ENCODE measurements around the gene TMEM52.

Gene TMEM52

DNA sequence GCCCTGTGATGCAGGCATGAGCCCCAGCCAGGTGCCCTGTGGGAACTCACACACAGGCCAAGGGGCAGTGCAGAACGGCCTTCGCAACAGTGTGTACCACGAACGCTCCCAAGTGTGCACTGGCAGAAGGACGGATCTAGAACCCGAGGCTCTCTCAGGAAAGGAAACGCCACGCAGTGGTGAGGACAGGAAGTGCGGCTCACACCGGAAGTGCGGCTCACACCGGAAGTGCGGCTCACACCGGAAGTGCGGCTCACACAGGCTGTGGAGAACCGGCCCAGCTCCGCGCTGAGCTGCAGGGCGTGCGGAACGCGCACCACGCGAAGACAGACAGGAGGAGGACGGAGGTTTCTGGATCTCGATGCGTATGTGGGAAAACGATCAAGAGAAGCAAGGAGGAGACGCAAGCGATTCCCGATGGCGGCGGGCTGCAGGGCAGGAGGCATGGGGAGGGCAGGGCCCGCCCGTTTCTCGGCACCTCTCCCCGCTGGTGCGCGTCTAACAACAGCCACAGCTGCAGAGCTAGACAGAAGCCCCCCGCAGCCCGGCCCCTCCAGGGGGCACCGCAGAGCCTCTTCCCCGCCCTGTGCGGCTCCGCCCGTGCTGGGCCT, 35.9 kb upstream of the TMEM52 start:
- H3K27ac ChIP-seq (ENCODE audit: low read length): no peak overlapping the region
- H3K36me3 ChIP-seq (replicated peaks; ENCODE audit: low read depth, low read length): no peaks in the 10 kb centered on the region
- no peaks in the 10 kb centered on the region for H4K20me1 ChIP-seq (ENCODE audit: insufficient read depth, low read length)
- no peak overlapping the region for H3K9ac ChIP-seq (ENCODE audit: low read length)
- no peaks in the 10 kb centered on the region for H3K4me1 ChIP-seq (ENCODE audit: low read length)
- TF ChIP-seq, protein P1, sequence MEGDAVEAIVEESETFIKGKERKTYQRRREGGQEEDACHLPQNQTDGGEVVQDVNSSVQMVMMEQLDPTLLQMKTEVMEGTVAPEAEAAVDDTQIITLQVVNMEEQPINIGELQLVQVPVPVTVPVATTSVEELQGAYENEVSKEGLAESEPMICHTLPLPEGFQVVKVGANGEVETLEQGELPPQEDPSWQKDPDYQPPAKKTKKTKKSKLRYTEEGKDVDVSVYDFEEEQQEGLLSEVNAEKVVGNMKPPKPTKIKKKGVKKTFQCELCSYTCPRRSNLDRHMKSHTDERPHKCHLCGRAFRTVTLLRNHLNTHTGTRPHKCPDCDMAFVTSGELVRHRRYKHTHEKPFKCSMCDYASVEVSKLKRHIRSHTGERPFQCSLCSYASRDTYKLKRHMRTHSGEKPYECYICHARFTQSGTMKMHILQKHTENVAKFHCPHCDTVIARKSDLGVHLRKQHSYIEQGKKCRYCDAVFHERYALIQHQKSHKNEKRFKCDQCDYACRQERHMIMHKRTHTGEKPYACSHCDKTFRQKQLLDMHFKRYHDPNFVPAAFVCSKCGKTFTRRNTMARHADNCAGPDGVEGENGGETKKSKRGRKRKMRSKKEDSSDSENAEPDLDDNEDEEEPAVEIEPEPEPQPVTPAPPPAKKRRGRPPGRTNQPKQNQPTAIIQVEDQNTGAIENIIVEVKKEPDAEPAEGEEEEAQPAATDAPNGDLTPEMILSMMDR (IDR thresholded peaks at IDR 0.05; ENCODE audit: low read depth, low read length): no peak
- no peaks in the 10 kb centered on the region for H3K27me3 ChIP-seq (ENCODE audit: low read depth, low read length)
- H3K9me3 ChIP-seq (ENCODE audit: insufficient read depth, low read length): peaks cover 5% of the 10 kb centered on the region; the same call in 1 of the 2 replicates
- H3K4me2 ChIP-seq (ENCODE audit: low read length): no peak overlapping the region
- no peaks in the 10 kb centered on the region for H3K79me2 ChIP-seq (ENCODE audit: low read length)
- no peak overlapping the region for H2AFZ ChIP-seq (ENCODE audit: low read depth, low read length)
- H3K4me3 ChIP-seq (ENCODE audit: low read length): no peak overlapping the region

DNA sequence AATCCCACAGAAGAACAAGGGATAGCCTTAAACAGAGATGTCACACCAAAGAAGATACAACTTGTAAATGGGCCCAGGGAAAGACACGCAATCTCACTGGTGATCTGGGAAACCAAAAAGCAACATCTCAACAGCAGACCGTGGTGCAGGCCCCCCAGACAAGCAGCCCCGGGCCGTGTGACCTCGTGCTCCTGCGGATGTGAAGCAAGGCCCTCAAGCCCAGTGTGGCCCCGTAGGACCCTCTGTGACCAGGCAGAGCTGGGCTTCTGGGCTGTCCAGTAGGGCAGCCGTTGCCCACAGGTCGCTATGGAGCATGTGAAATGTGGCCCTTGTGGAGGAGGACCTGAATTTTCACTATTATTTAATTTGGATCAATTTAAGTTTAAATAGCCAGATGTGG, 34.9 kb upstream of the TMEM52 start:
- H3K4me1 ChIP-seq (ENCODE audit: low read length): no peaks in the 10 kb centered on the region
- H3K27ac ChIP-seq (ENCODE audit: low read length): no peak overlapping the region
- peaks cover 5% of the 10 kb centered on the region; the same call in 1 of the 2 replicates for H3K9me3 ChIP-seq (ENCODE audit: insufficient read depth, low read length)
- H4K20me1 ChIP-seq (ENCODE audit: insufficient read depth, low read length): no peaks in the 10 kb centered on the region
- H3K4me2 ChIP-seq (ENCODE audit: low read length): no peak overlapping the region
- no peak for TF ChIP-seq EZH2phosphoT487 (IDR thresholded peaks at IDR 0.05; ENCODE audit: low read depth)
- TF ChIP-seq, protein P1 (IDR thresholded peaks at IDR 0.05; ENCODE audit: low read depth, low read length): no peak
- H3K9ac ChIP-seq (ENCODE audit: low read length): no peak overlapping the region
- H3K36me3 ChIP-seq (replicated peaks; ENCODE audit: low read depth, low read length): no peaks in the 10 kb centered on the region
- no peaks in the 10 kb centered on the region for H3K79me2 ChIP-seq (ENCODE audit: low read length)
- H2AFZ ChIP-seq (ENCODE audit: low read depth, low read length): no peak overlapping the region
- no peak overlapping the region for H3K4me3 ChIP-seq (ENCODE audit: low read length)
- no peaks in the 10 kb centered on the region for H3K27me3 ChIP-seq (ENCODE audit: low read depth, low read length)

DNA sequence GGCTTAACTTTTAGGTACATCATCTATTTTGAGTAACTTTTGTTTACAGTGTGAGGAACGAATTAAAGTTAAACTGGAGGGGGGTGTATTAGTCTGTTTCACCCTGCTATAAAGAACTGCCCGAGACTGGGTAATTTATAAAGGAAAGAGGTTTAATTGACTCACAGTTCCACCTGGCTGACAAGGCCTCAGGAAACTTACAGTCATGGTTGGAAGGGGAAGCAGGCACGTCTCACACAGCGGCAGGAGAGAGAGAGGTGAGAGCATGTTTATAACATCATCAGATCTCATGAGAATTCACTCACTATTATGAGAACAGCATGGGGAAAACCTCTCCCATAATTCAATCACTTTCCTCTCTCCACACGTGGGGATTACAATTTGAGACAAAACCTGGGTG, 31.9 kb upstream of the TMEM52 start:
- no peaks in the 10 kb centered on the region for H3K36me3 ChIP-seq (replicated peaks; ENCODE audit: low read depth, low read length)
- no peak overlapping the region for H3K27ac ChIP-seq (ENCODE audit: low read length)
- H3K4me1 ChIP-seq (ENCODE audit: low read length): no peaks in the 10 kb centered on the region
- no peak overlapping the region for H2AFZ ChIP-seq (ENCODE audit: low read depth, low read length)
- no peak overlapping the region for H3K4me3 ChIP-seq (ENCODE audit: low read length)
- H3K79me2 ChIP-seq (ENCODE audit: low read length): no peaks in the 10 kb centered on the region
- H3K4me2 ChIP-seq (ENCODE audit: low read length): no peak overlapping the region
- H4K20me1 ChIP-seq (ENCODE audit: insufficient read depth, low read length): no peaks in the 10 kb centered on the region
- no peak overlapping the region for H3K9ac ChIP-seq (ENCODE audit: low read length)
- H3K9me3 ChIP-seq (ENCODE audit: insufficient read depth, low read length): peaks cover 5% of the 10 kb centered on the region; the same call in 1 of the 2 replicates
- H3K27me3 ChIP-seq (ENCODE audit: low read depth, low read length): no peaks in the 10 kb centered on the region
- TF ChIP-seq, protein P1 (IDR thresholded peaks at IDR 0.05; ENCODE audit: low read depth, low read length): no peak
- TF ChIP-seq EZH2phosphoT487 (IDR thresholded peaks at IDR 0.05; ENCODE audit: low read depth): no peak

DNA sequence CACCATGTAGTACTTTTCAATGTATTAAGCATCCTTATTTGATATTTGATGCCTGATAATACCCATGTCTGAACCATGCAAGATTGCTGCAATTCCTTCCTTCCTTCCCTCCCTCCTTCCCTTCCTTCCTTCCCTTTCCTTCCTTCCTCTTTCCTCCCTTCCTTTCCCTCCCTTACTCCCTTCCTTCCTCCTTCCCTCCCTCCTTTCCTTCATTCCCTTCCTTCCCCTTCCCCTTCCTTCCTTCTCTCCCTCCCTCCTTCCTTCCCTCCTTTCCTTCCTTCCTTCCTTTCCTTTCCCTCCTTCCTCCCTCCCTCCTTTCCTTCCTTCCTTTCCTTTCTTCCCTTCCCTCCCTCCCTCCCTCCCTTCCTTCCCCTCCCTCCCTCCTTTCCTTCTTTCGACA, 29.7 kb upstream of the TMEM52 start:
- Histone ChIP-seq H3K27me3 (ENCODE audit: low read depth, low read length) (no peaks in the 10 kb centered on the region), H3K4me2 (ENCODE audit: low read length) (no peak overlapping the region), H3K27ac (ENCODE audit: low read length) (no peak overlapping the region), H3K36me3 (replicated peaks; ENCODE audit: low read depth, low read length) (no peaks in the 10 kb centered on the region), H3K9ac (ENCODE audit: low read length) (no peak overlapping the region), H3K4me1 (ENCODE audit: low read length) (peaks cover 1% of the 10 kb centered on the region; the same call in 1 of the 2 replicates), H3K79me2 (ENCODE audit: low read length) (no peaks in the 10 kb centered on the region), H2AFZ (ENCODE audit: low read depth, low read length) (no peak overlapping the region), H3K9me3 (ENCODE audit: insufficient read depth, low read length) (peaks cover 5% of the 10 kb centered on the region; the same call in 1 of the 2 replicates), H3K4me3 (ENCODE audit: low read length) (no peak overlapping the region), H4K20me1 (ENCODE audit: insufficient read depth, low read length) (no peaks in the 10 kb centered on the region)
- TF ChIP-seq, protein P1 (IDR thresholded peaks at IDR 0.05; ENCODE audit: low read depth, low read length): no peak
- TF ChIP-seq EZH2phosphoT487 (IDR thresholded peaks at IDR 0.05; ENCODE audit: low read depth): no peak
